Measurements from ENCODE around the gene TNFRSF19. TPM values are rescaled to one million over a fixed set of nuclear protein-coding genes. Genes with fewer than 3 reads are reported as not detected.

Gene TNFRSF19
- total RNA-seq, 5 donors from 2014 or later (not counting 1 experiment from before 2014, with no cell fraction given), result 0.19 to 0.35 (median 0.24) TPM; not detected in 1

DNA sequence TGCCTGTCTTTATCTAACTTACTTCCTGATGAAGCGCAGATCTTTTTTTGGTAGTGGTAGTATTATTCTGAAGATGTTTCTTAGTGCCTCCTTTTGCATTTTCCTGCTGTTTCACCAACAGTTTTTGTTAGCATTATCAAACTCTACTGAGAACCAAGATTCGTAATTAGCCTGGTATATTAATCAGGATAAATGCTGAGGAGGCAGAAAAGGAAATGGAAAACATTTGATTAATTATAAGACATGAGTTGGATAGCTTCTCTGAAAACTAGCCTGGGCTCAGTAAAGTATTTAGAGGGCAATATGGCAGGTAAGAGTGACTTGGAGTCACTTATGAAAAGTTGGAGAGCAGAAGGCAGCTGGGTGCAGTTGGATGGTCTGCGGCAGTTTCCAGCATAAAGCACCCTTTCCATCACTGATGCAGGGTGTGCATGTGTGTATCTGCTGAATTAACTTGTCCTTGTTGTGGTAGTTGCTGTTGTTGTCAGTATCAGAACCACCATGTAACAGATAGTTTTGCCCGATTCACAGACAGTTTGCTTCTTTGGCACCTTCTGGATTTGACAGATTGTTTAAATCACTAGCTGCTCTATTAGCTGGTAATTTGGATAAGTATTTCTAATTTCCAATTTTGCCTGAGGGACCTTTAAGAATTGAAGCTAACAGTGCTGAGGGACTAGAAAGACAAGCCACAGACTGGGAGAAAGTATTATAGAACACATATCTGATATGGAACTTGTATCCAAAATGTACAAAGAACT lies 6.9 kb upstream of the TNFRSF19 start:
- CTCF ChIA-PET, result interaction anchor here in 1 of 2 donors (0.8 kb wide), 1 partner anchor 17 kb away, joined by 3 read pairs; no protein-coding TSS in a partner anchor
- H3K27me3 ChIP-seq (replicated peaks in 1 of 2; ENCODE audit: control insufficient read depth in 2 of 2, extremely low read depth in 1 of 2, insufficient read depth in 2 of 2, low read length in 1 of 2), result peaks cover 0 to 15% of the 10 kb centered on the region in 2 experiments
- H3K9me3 ChIP-seq, result no peaks in the 10 kb centered on the region
- no CpG with 5 or more reads among the region's 4 CpGs for WGBS (ENCODE audit: insufficient coverage)
- no peak overlapping the region for H3K4me3 ChIP-seq (ENCODE audit: control insufficient read depth in 1 of 2, extremely low read depth in 1 of 2, low read length in 1 of 2)
- no peaks in the 10 kb centered on the region for H3K36me3 ChIP-seq (ENCODE audit: control insufficient read depth in 2 of 2, extremely low read depth in 1 of 2, insufficient read depth in 1 of 2, low read length in 1 of 2)
- H3K9me3 Mint-ChIP-seq, result no peaks in the 10 kb centered on the region
- H3K27me3 Mint-ChIP-seq, result peaks cover 23 to 40% of the 10 kb centered on the region in 2 donors
- POLR2A ChIA-PET, result no interaction called here
- H3K27ac Mint-ChIP-seq, result no peak overlapping the region
- no peaks in the 10 kb centered on the region for H3K4me1 Mint-ChIP-seq
- no peak overlapping the region for H3K27ac ChIP-seq (ENCODE audit: low read length)
- no peak for DNase-seq
- no peaks in the 10 kb centered on the region for H3K4me1 ChIP-seq (ENCODE audit: control insufficient read depth in 1 of 2, extremely low read depth in 1 of 2, insufficient read depth in 2 of 2, low read length in 2 of 2)
- no peak overlapping the region for H3K4me3 Mint-ChIP-seq
- ATAC-seq (replicated peaks in 1 of 4), result no peak
- no peaks in the 10 kb centered on the region for H3K36me3 Mint-ChIP-seq

- CTCF ChIA-PET, result no interaction called here
- H3K27ac ChIP-seq (ENCODE audit: low read length), result no peak overlapping the region
- H3K9me3 Mint-ChIP-seq, result no peaks in the 10 kb centered on the region
- H3K36me3 ChIP-seq (ENCODE audit: control insufficient read depth in 2 of 2, extremely low read depth in 1 of 2, insufficient read depth in 1 of 2, low read length in 1 of 2), result no peaks in the 10 kb centered on the region
- H3K4me1 ChIP-seq (ENCODE audit: control insufficient read depth in 1 of 2, extremely low read depth in 1 of 2, insufficient read depth in 2 of 2, low read length in 2 of 2), result peaks cover 0 to 6% of the 10 kb centered on the region in 2 experiments
- H3K36me3 Mint-ChIP-seq, result no peaks in the 10 kb centered on the region
- H3K9me3 ChIP-seq, result no peaks in the 10 kb centered on the region
- no peak overlapping the region for H3K4me3 Mint-ChIP-seq
- H3K27me3 Mint-ChIP-seq, result peaks cover 44 to 57% of the 10 kb centered on the region in 2 donors
- H3K27ac Mint-ChIP-seq, result no peak overlapping the region
- WGBS (ENCODE audit: insufficient coverage), result 60% methylated on average over 3 of the region's 9 CpGs
- peaks cover 5 to 10% (median 6%) of the 10 kb centered on the region in 3 donors for H3K4me1 Mint-ChIP-seq
- H3K4me3 ChIP-seq (ENCODE audit: control insufficient read depth in 1 of 2, extremely low read depth in 1 of 2, low read length in 1 of 2), result no peak overlapping the region
- POLR2A ChIA-PET, result no interaction called here
- ATAC-seq (replicated peaks in 1 of 4) (no peak), DNase-seq (no peak)
- peaks cover 2 to 14% of the 10 kb centered on the region in 2 experiments for H3K27me3 ChIP-seq (replicated peaks in 1 of 2; ENCODE audit: control insufficient read depth in 2 of 2, extremely low read depth in 1 of 2, insufficient read depth in 2 of 2, low read length in 1 of 2)
Observed at GRCh38 chr13:23567906-23568460, 2.2 kb upstream of the TNFRSF19 start.

GRCh38 chr13:23570921-23571315 lies 706 bp downstream of the TNFRSF19 start:
- Mint-ChIP-seq H3K4me3 (no peak overlapping the region), H3K36me3 (no peaks in the 10 kb centered on the region), H3K27me3 (peaks cover 48 to 57% of the 10 kb centered on the region in 2 donors), H3K27ac (no peak overlapping the region), H3K9me3 (no peaks in the 10 kb centered on the region), H3K4me1 (peaks cover 5 to 10% (median 6%) of the 10 kb centered on the region in 3 donors)
- no peak overlapping the region for H3K4me3 ChIP-seq (ENCODE audit: control insufficient read depth in 1 of 2, extremely low read depth in 1 of 2, low read length in 1 of 2)
- no peak for ATAC-seq (replicated peaks in 1 of 4)
- CTCF ChIA-PET, result interaction anchor here in 1 of 2 donors (0.6 kb wide), 1 partner anchor 75 kb away, joined by 3 read pairs; no protein-coding TSS in a partner anchor
- peaks cover 0 to 6% of the 10 kb centered on the region in 2 experiments for H3K4me1 ChIP-seq (ENCODE audit: control insufficient read depth in 1 of 2, extremely low read depth in 1 of 2, insufficient read depth in 2 of 2, low read length in 2 of 2)
- no CpG with 5 or more reads among the region's 2 CpGs for WGBS (ENCODE audit: insufficient coverage)
- no peak for DNase-seq
- H3K27me3 ChIP-seq (replicated peaks in 1 of 2; ENCODE audit: control insufficient read depth in 2 of 2, extremely low read depth in 1 of 2, insufficient read depth in 2 of 2, low read length in 1 of 2), result peaks cover 2 to 15% of the 10 kb centered on the region in 2 experiments
- H3K36me3 ChIP-seq (ENCODE audit: control insufficient read depth in 2 of 2, extremely low read depth in 1 of 2, insufficient read depth in 1 of 2, low read length in 1 of 2), result no peaks in the 10 kb centered on the region
- POLR2A ChIA-PET, result interaction anchor here in 1 of 2 donors (0.5 to 0.6 kb wide), 2 partner anchors 49 to 326 kb away, joined by 3 to 9 read pairs; partner anchors contain the start of gene C1QTNF9B
- H3K27ac ChIP-seq (ENCODE audit: low read length), result no peak overlapping the region
- H3K9me3 ChIP-seq, result peaks cover 2% of the 10 kb centered on the region

- Mint-ChIP-seq H3K27ac (no peak overlapping the region), H3K4me1 (peaks cover 5 to 10% (median 6%) of the 10 kb centered on the region in 3 donors), H3K36me3 (no peaks in the 10 kb centered on the region), H3K9me3 (no peaks in the 10 kb centered on the region), H3K27me3 (peaks cover 44 to 56% of the 10 kb centered on the region in 2 donors), H3K4me3 (no peak overlapping the region)
- ATAC-seq (replicated peaks in 1 of 4) (no peak), DNase-seq (no peak)
- H3K4me3 ChIP-seq (ENCODE audit: control insufficient read depth in 1 of 2, extremely low read depth in 1 of 2, low read length in 1 of 2), result no peak overlapping the region
- H3K36me3 ChIP-seq (ENCODE audit: control insufficient read depth in 2 of 2, extremely low read depth in 1 of 2, insufficient read depth in 1 of 2, low read length in 1 of 2), result no peaks in the 10 kb centered on the region
- peaks cover 2 to 16% of the 10 kb centered on the region in 2 experiments for H3K27me3 ChIP-seq (replicated peaks in 1 of 2; ENCODE audit: control insufficient read depth in 2 of 2, extremely low read depth in 1 of 2, insufficient read depth in 2 of 2, low read length in 1 of 2)
- H3K27ac ChIP-seq (ENCODE audit: low read length), result no peak overlapping the region
- POLR2A ChIA-PET, result no interaction called here
- no CpG with 5 or more reads among the region's 2 CpGs for WGBS (ENCODE audit: insufficient coverage)
- peaks cover 0 to 6% of the 10 kb centered on the region in 2 experiments for H3K4me1 ChIP-seq (ENCODE audit: control insufficient read depth in 1 of 2, extremely low read depth in 1 of 2, insufficient read depth in 2 of 2, low read length in 2 of 2)
- peaks cover 2% of the 10 kb centered on the region for H3K9me3 ChIP-seq
- CTCF ChIA-PET, result interaction anchor here in 1 of 2 donors (0.6 kb wide), 1 partner anchor 74 kb away, joined by 3 read pairs; no protein-coding TSS in a partner anchor
Observed at GRCh38 chr13:23571431-23571830, 1.2 kb downstream of the TNFRSF19 start.

DNA sequence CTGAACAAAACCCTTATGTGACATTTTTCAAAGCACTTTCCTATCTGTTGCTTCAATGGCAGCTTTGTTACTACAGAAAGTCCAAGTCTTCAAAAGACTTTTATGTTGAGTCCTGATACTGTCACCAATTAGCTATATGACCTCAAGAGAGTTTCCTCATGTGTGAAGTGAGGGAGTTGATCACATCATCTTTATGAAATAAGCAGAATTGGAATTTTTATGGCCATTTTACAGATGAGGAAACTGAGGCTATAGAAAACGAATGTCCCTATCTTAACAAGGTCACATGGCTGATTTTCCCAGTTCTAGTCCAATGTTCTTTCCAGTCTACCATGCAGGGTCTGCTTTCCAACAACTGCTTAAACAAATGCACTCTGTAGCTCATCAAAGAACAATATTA lies 2.6 kb downstream of the TNFRSF19 start:
- CTCF ChIA-PET, result interaction anchor here (0.6 to 0.7 kb wide), 2 partner anchors 8 to 86 kb away, joined by 3 to 5 read pairs; no protein-coding TSS in a partner anchor

DNA sequence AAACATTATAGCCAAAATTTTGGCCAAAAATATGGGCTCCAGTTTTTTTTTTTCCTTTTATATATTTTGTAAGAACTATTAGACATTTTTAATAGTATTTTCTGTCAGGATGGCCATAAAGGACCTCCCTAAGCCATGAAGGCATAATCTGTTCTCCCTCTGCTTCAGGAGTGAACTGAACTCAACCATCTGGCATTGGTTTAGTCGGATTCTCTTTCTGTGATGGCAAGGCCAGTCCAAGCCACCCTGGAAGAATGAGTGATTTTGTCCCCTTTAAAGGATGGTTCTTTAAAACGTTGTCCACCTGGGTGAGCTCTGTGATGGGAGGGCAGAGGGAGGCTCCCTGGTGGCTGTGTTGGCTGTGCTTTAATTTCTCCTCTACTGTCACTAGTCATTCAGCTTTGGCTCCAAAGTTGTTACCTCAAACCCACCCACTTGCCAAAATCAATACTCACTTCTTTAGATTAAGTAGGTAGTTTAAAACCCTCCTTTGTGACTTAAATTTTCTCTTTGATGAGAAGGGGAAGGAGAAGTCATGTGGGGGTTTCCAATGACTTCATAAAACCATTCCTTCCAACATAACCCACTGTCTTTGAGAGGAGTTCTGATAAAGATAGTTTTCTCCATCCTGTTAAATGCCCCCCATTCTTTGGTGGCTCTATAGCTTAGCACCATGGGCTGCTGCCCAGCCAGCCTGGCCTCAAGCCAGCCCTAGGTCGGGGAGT lies 4.4 kb downstream of the TNFRSF19 start:
- H3K4me3 Mint-ChIP-seq, result no peak overlapping the region
- peaks cover 12 to 21% (median 19%) of the 10 kb centered on the region in 3 donors for H3K4me1 Mint-ChIP-seq
- H3K36me3 Mint-ChIP-seq, result peaks cover 3% of the 10 kb centered on the region
- ATAC-seq (replicated peaks in 1 of 4) (no peak), DNase-seq (no peak)
- no peak overlapping the region for H3K27ac Mint-ChIP-seq
- Histone ChIP-seq H3K36me3 (ENCODE audit: control insufficient read depth in 2 of 2, extremely low read depth in 1 of 2, insufficient read depth in 1 of 2, low read length in 1 of 2) (no peaks in the 10 kb centered on the region), H3K4me3 (ENCODE audit: control insufficient read depth in 1 of 2, extremely low read depth in 1 of 2, low read length in 1 of 2) (no peak overlapping the region), H3K27me3 (replicated peaks in 1 of 2; ENCODE audit: control insufficient read depth in 2 of 2, extremely low read depth in 1 of 2, insufficient read depth in 2 of 2, low read length in 1 of 2) (peaks cover 2 to 22% of the 10 kb centered on the region in 2 experiments), H3K9me3 (peaks cover 2% of the 10 kb centered on the region), H3K27ac (ENCODE audit: low read length) (no peak overlapping the region), H3K4me1 (ENCODE audit: control insufficient read depth in 1 of 2, extremely low read depth in 1 of 2, insufficient read depth in 2 of 2, low read length in 2 of 2) (peaks cover 8 to 13% of the 10 kb centered on the region in 2 experiments)
- H3K27me3 Mint-ChIP-seq, result peaks cover 48 to 58% of the 10 kb centered on the region in 2 donors
- WGBS (ENCODE audit: insufficient coverage), result 43% methylated on average over 2 of the region's 3 CpGs
- ChIA-PET POLR2A (interaction anchor here in 1 of 2 donors (0.5 kb wide), 1 partner anchor 15 kb away, joined by 4 read pairs; no protein-coding TSS in a partner anchor), CTCF (no interaction called here)
- no peaks in the 10 kb centered on the region for H3K9me3 Mint-ChIP-seq

More for the DNA sequence above, 2.6 kb downstream of the TNFRSF19 start:
- Histone ChIP-seq H3K27me3 (replicated peaks in 1 of 2; ENCODE audit: control insufficient read depth in 2 of 2, extremely low read depth in 1 of 2, insufficient read depth in 2 of 2, low read length in 1 of 2) (peaks cover 2 to 19% of the 10 kb centered on the region in 2 experiments), H3K4me3 (ENCODE audit: control insufficient read depth in 1 of 2, extremely low read depth in 1 of 2, low read length in 1 of 2) (no peak overlapping the region), H3K9me3 (peaks cover 2% of the 10 kb centered on the region), H3K27ac (ENCODE audit: low read length) (no peak overlapping the region), H3K4me1 (ENCODE audit: control insufficient read depth in 1 of 2, extremely low read depth in 1 of 2, insufficient read depth in 2 of 2, low read length in 2 of 2) (peaks cover 0 to 6% of the 10 kb centered on the region in 2 experiments), H3K36me3 (ENCODE audit: control insufficient read depth in 2 of 2, extremely low read depth in 1 of 2, insufficient read depth in 1 of 2, low read length in 1 of 2) (no peaks in the 10 kb centered on the region)
- WGBS (ENCODE audit: insufficient coverage), result no CpG with 5 or more reads among the region's 1 CpG
- Mint-ChIP-seq H3K4me3 (no peak overlapping the region), H3K27me3 (peaks cover 53 to 65% of the 10 kb centered on the region in 2 donors), H3K27ac (no peak overlapping the region), H3K36me3 (peaks cover 3% of the 10 kb centered on the region), H3K4me1 (peaks cover 6 to 13% (median 11%) of the 10 kb centered on the region in 3 donors), H3K9me3 (no peaks in the 10 kb centered on the region)
- DNase-seq, result no peak
- POLR2A ChIA-PET, result no interaction called here
- no peak for ATAC-seq (replicated peaks in 1 of 4)
